IMR-90 (cell line): ENCODE measurements around the gene SOX8.

ENCODE experiments used
- BHLHE40 ChIP-seq: fragments of 150-350 bp; IDR thresholded peaks from 2 replicates; pipeline ENCODE4 v1.6.1; 2016; ENCODE audit warnings: mild to moderate bottlenecking, low read depth, low read length
- CTCF ChIP-seq: conservative IDR thresholded peaks from 2 replicates; pipeline ENCODE4 v1.5.1; 2012; ENCODE audit warnings: mild to moderate bottlenecking, low read depth, low read length, improper control_type of control experiment
- FOS ChIP-seq: fragments of 150-350 bp; IDR thresholded peaks from 2 replicates; pipeline ENCODE4 v1.6.1; 2016; ENCODE audit warnings: low read depth, low read length
- MXI1 ChIP-seq: IDR thresholded peaks from 2 replicates; pipeline ENCODE4 v1.6.1; 2012; ENCODE audit warnings: low read depth, mild to moderate bottlenecking, low read length, moderate library complexity, borderline replicate concordance
- POLR2A ChIP-seq: IDR thresholded peaks from 2 replicates; pipeline ENCODE4 v1.6.1; 2012; ENCODE audit warnings: mild to moderate bottlenecking, low read depth, low read length
- RAD21 ChIP-seq: IDR thresholded peaks from 2 replicates; pipeline ENCODE4 v1.6.1; 2012; ENCODE audit warnings: low read length, improper control_type of control experiment
- RCOR1 ChIP-seq: IDR thresholded peaks from 2 replicates; pipeline ENCODE4 v1.6.1; 2012; ENCODE audit warnings: mild to moderate bottlenecking, low read length, improper control_type of control experiment; ENCODE audit not compliant: insufficient replicate concordance
- SMC3 ChIP-seq: fragments of 150-350 bp; IDR thresholded peaks from 2 replicates; pipeline ENCODE4 v1.6.1; 2016; ENCODE audit warnings: low read depth, mild to moderate bottlenecking, antibody characterized with exemption, low read length, moderate library complexity
- USF2 ChIP-seq: fragments of 150-350 bp; IDR thresholded peaks from 2 replicates; pipeline ENCODE4 v1.6.1; 2017; ENCODE audit warnings: mild to moderate bottlenecking, antibody characterized with exemption, low read length, low read depth

GRCh38 chr16:1030473-1030901 lies 48.9 kb downstream of the SOX8 start:
- TF ChIP-seq POLR2A: no peak
- TF ChIP-seq MXI1: no peak
- TF ChIP-seq CTCF: no peak
- no peak for TF ChIP-seq SMC3
- TF ChIP-seq USF2: no peak
- TF ChIP-seq FOS: no peak
- no peak for TF ChIP-seq BHLHE40
- TF ChIP-seq RAD21: no peak
- no peak for TF ChIP-seq RCOR1
